GM12878 (cell line): ENCODE measurements around the gene ICOSLG. TPM values are rescaled to one million over a fixed set of nuclear protein-coding genes. Genes with fewer than 3 reads are reported as not detected.
"Not testable (repeated sequence)": the region's sequence is repeated elsewhere in the genome, so short reads cannot be mapped to it uniquely, and the experiment has no call there.

Source experiments
- ATAC-seq: fragments of 200-7000 bp; cut with Tn5 transposase; 3 replicates; pipeline ENCODE4 v1.9.1; 2020; ENCODE audit warnings: mild to moderate bottlenecking, moderate library complexity
- BruUV-seq: library from RNA; stranded (reverse); fragments of 400-500 nt; replicated peaks from 2 replicates; lab custom pipeline; 2021; lab: Mats Ljungman, UMichigan
- CTCF ChIA-PET: fragments of 300-600 bp; sonication (Branson Sonifier 250); formaldehyde crosslinking; extraction: SDS; loops from one replicate; lab custom pipeline; 2021; ENCODE audit warnings: inconsistent platforms; lab: Yijun Ruan, JAX
- POLR2A ChIA-PET: fragments of 350-600 bp; formaldehyde crosslinking; extraction: SDS; loops from one replicate; lab custom pipeline; 2021; ENCODE audit warnings: inconsistent platforms; lab: Charles Lee
- RAD21 ChIA-PET: fragments of 300-600 bp; sonication (Branson Sonifier 250); formaldehyde crosslinking; loops from one replicate; lab custom pipeline; 2023; ENCODE audit warnings: antibody characterized with exemption; ENCODE audit not compliant: unreplicated experiment; lab: Charles Lee
- SMC1A ChIA-PET: fragments of 300-600 bp; sonication (Branson Sonifier 250); formaldehyde crosslinking; loops from one replicate; lab custom pipeline; 2023; ENCODE audit not compliant: unreplicated experiment, uncharacterized antibody; lab: Charles Lee
- DNase-seq: peaks from one replicate; pipeline ENCODE4 v3.0.0-alpha.2; 2011; ENCODE audit warnings: low read depth, low spot score
- FAIRE-seq: peaks from 3 replicates; lab custom pipeline; 2011; peaks lifted over from hg19 to GRCh38; lab: Jason Lieb, UNC
- H2AFZ ChIP-seq: 2 replicates; pipeline ENCODE4 v1.6.0; 2011; ENCODE audit warnings: low read depth, low read length, control low read depth; ENCODE audit not compliant: control insufficient read depth
- H3K27ac ChIP-seq: 2 replicates; pipeline ENCODE4 v1.5.1; 2011; ENCODE audit warnings: control low read depth; ENCODE audit not compliant: control insufficient read depth, insufficient read depth
- H3K27me3 ChIP-seq, 2 experiments: replicated peaks in 1 of 2; 2 replicates each; pipeline versions ENCODE4 v1.6.0 to v1.6.1; 2011; ENCODE audit warnings: low read length in 1 of 2; ENCODE audit not compliant: control insufficient read depth in 2 of 2, insufficient read depth in 2 of 2
- H3K36me3 ChIP-seq, 2 experiments: 2 replicates each; pipeline ENCODE4 v1.5.1; 2011; ENCODE audit warnings: low read length in 1 of 2; ENCODE audit not compliant: control insufficient read depth in 2 of 2, insufficient read depth in 2 of 2
- H3K4me1 ChIP-seq: 2 replicates; pipeline ENCODE4 v1.6.1; 2011; ENCODE audit warnings: mild to moderate bottlenecking, low read length, moderate library complexity, mixed read lengths; ENCODE audit not compliant: control insufficient read depth, insufficient read depth
- H3K4me2 ChIP-seq: 2 replicates; pipeline ENCODE4 v1.6.0; 2011; ENCODE audit warnings: control low read depth; ENCODE audit not compliant: control insufficient read depth, insufficient read depth
- H3K4me3 ChIP-seq: fragments of 200-600 bp; sonication (generic); 2 replicates; pipeline ENCODE4 v1.5.1; 2016
- H3K79me2 ChIP-seq: 2 replicates; pipeline ENCODE4 v1.6.0; 2011; ENCODE audit warnings: low read length; ENCODE audit not compliant: control insufficient read depth, insufficient read depth
- H3K9ac ChIP-seq: 2 replicates; pipeline ENCODE4 v1.8.0; 2011; ENCODE audit warnings: low read length, control low read depth, mixed read lengths; ENCODE audit not compliant: control insufficient read depth, insufficient read depth
- H3K9me3 ChIP-seq: replicated peaks from 3 replicates; pipeline ENCODE4 v1.5.1; 2011; ENCODE audit warnings: mild to moderate bottlenecking, low read length; ENCODE audit not compliant: control insufficient read depth, insufficient read depth
- H4K20me1 ChIP-seq: 2 replicates; pipeline ENCODE4 v1.6.0; 2011; ENCODE audit not compliant: control insufficient read depth, insufficient read depth
- WGBS: methylation state at CpG from one replicate; pipeline ENCODE4 v1.1.6; 2016; ENCODE audit warnings: low lambda C conversion rate; ENCODE audit not compliant: insufficient replicate concordance, insufficient coverage; ENCODE audit errors: missing lambda C conversion rate; 5-methylcytosine and 5-hydroxymethylcytosine counted together
- in situ Hi-C: fragments of 300-500 bp; cut with MboI; formaldehyde crosslinking; loops from 9 replicates; pipeline ENCODE4 v1.14.3; 2018; ENCODE audit warnings: mixed read lengths
- intact Hi-C: fragments of 100-400 bp; cut with micrococcal nuclease; formaldehyde crosslinking; loops from one replicate; pipeline ENCODE4 v1.14.2; 2022; ENCODE audit not compliant: unreplicated experiment
- polyA plus RNA-seq, 11 experiments: library from polyadenylated mRNA; depleted of rRNA in 4 of 11; unstranded in 6 of 11; stranded (reverse) in 5 of 11; fragments of >200 nt; fragmentation: Nextera tagmentation in 4 of 11; fragmentation: Illumina TruSeq in 1 of 11; extraction: Ambion mirVana in 4 of 11; extraction: Trizol in 1 of 11; gene quantifications; 1 replicate in 1 of 11; 2 replicates in 10 of 11; pipeline versions ENCODE4 v1.2.1 to v1.2.3, GENCODE V29; 2011 to 2016; ENCODE audit warnings: inconsistent platforms in 2 of 11, missing spikeins in 2 of 11, low read depth in 1 of 11
- small RNA-seq: library from RNA; depleted of rRNA; stranded (forward); fragments of <200 nt; gene quantifications from one replicate; pipeline ENCODE3, GENCODE V24; 2014
- total RNA-seq, 4 experiments: library from RNA; depleted of rRNA in 3 of 4; stranded (reverse); fragments of >200 nt in 3 of 4; fragmentation: Illumina TruSeq in 1 of 4; extraction: Trizol in 1 of 4; gene quantifications; 2 replicates each; pipeline versions ENCODE4 v1.2.1 to v1.2.3, GENCODE V29; 2013 to 2021

Gene ICOSLG
- total and polyA plus RNA-seq, 10 of the 15 experiments (the other 5 are each of a cell fraction or from before 2014, with no cell fraction given), result 0.84 to 16.4 (median 6.2) TPM

DNA sequence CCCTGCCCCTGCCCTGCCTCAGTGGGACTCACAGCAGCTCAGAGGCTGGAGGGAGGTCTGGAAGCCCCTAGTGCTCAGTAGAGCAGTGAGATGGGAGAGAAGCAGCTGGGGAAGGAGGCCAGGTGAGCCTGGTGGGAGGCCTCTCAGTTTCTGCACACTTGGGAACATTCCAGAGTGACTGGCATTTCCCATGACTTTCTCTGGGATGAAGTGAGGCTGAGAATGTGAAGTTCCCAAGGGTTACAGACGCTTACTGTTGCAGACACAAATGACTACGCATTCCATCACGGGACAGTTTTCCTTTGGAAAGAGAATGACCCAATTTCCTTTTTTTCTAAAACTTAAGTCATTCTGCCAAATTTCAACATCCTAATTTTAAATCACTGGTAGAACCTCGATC is 59.2 kb downstream of the ICOSLG start:
- H3K36me3 ChIP-seq, H4K20me1 ChIP-seq, H3K4me3 ChIP-seq, FAIRE-seq, H3K9ac ChIP-seq, intact Hi-C loops, H3K9me3 ChIP-seq, CTCF ChIA-PET, ATAC-seq, H3K4me2 ChIP-seq, in situ Hi-C loops, H2AFZ ChIP-seq, BruUV-seq, H3K79me2 ChIP-seq, DNase-seq, H3K27ac ChIP-seq, H3K4me1 ChIP-seq, SMC1A ChIA-PET, RAD21 ChIA-PET, POLR2A ChIA-PET, H3K27me3 ChIP-seq: not testable (repeated sequence)
- WGBS, result no CpG with 5 or more reads among the region's 4 CpGs

DNA sequence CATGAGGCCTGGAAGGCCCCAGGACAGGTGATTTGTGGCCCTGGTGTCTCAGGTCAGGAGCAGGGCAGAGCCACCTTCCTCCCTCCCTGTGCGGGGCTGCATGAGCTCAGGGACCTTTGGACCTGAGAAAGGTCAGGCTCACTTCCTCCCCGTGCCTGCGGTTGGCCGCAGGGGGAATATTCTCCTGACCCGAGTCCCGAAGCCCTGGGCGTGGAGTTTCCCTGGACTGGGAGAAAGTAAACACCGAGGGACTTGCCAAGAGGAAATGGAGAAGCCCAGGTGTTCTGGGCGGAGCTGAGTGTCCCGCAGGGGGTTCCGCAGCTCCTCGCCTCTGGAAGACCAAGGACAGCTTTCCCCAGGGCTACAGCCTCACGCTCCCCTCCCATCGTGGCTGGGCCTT is 64.6 kb downstream of the ICOSLG start:
- BruUV-seq, H3K9me3 ChIP-seq, H3K4me1 ChIP-seq, DNase-seq, H3K27me3 ChIP-seq, CTCF ChIA-PET, H3K4me3 ChIP-seq, RAD21 ChIA-PET, H3K27ac ChIP-seq, H3K79me2 ChIP-seq, H2AFZ ChIP-seq, ATAC-seq, intact Hi-C loops, H4K20me1 ChIP-seq, SMC1A ChIA-PET, H3K4me2 ChIP-seq, H3K36me3 ChIP-seq, in situ Hi-C loops, H3K9ac ChIP-seq, POLR2A ChIA-PET, FAIRE-seq: not testable (repeated sequence)
- WGBS, result no CpG with 5 or more reads among the region's 14 CpGs

DNA sequence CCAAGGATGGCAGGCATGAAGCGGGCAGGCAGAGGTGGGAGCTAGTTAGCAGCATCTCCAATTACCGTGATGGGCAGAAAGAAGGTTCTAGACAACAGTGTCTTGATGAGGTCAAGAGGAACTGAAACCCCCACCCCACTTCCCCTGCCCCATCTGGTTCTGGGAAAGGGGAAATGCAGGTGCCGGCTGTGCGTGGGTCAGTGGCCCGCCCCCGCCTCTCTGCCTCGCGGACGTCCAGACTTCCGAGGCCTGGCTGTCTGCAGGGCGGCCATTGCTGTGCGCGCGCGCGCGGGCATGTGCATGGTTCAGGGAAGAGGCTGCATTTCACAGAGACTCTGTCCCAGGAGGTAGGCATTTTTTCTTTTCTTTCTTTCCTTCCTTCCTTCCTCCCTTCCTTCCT is 65.6 kb downstream of the ICOSLG start:
- H3K79me2 ChIP-seq, H3K9me3 ChIP-seq, H3K4me3 ChIP-seq, H3K27me3 ChIP-seq, SMC1A ChIA-PET, DNase-seq, BruUV-seq, H3K4me2 ChIP-seq, H3K9ac ChIP-seq, FAIRE-seq, H3K4me1 ChIP-seq, H2AFZ ChIP-seq, intact Hi-C loops, H3K27ac ChIP-seq, RAD21 ChIA-PET, H4K20me1 ChIP-seq, CTCF ChIA-PET, POLR2A ChIA-PET, in situ Hi-C loops, H3K36me3 ChIP-seq: not testable (repeated sequence)
- ATAC-seq, result peak; percentile 69
- no CpG with 5 or more reads among the region's 17 CpGs for WGBS

Small RNAs within 50 kb of the gene (small RNA-seq; reads per million reads assigned to genes)
- gene AP001059.3, result not detected

Other genes starting within 250 kb of the ICOSLG start
Only the 7 nearest of the 9 such genes appear.
- gene PWP2, start 133.5 kb downstream of the ICOSLG start, total RNA-seq (2014; rRNA removed), result 8.6 and 9.4 TPM in 2 replicates
- gene PWP2, start 133.5 kb downstream of the ICOSLG start, total RNA-seq (2014; rRNA removed; fragmentation: Illumina TruSeq; extraction: Trizol), result 0.72 and 1.2 TPM in 2 replicates
- gene PWP2, start 133.5 kb downstream of the ICOSLG start, total RNA-seq (2021), result 2.5 and 2.8 TPM in 2 replicates
- 2.6 and 5.2 TPM in 2 replicates for gene PWP2, start 133.5 kb downstream of the ICOSLG start, polyA plus RNA-seq (2011; rRNA removed)
- 2.1 TPM in 2 replicates for gene PWP2, start 133.5 kb downstream of the ICOSLG start, polyA plus RNA-seq (2014; fragmentation: Illumina TruSeq; extraction: Trizol)
- under 1 TPM; 0.03 to 0.09 TPM for gene PWP2, start 133.5 kb downstream of the ICOSLG start, polyA plus RNA-seq (2014; fragmentation: Nextera tagmentation; extraction: Ambion mirVana)
- gene PWP2, start 133.5 kb downstream of the ICOSLG start, polyA plus RNA-seq (2014; rRNA removed), result 4.2 and 5.5 TPM in 2 replicates
- gene PWP2, start 133.5 kb downstream of the ICOSLG start, polyA plus RNA-seq (2016; fragmentation: Nextera tagmentation; extraction: Ambion mirVana), result 1 to 10 TPM; 1.8 to 1.9 TPM
- 9.0 and 12.2 TPM in 2 replicates for gene GATD3, start 107.3 kb downstream of the ICOSLG start, total RNA-seq (2014; rRNA removed)
- gene GATD3, start 107.3 kb downstream of the ICOSLG start, total RNA-seq (2014; rRNA removed; fragmentation: Illumina TruSeq; extraction: Trizol), result 6.0 and 8.4 TPM in 2 replicates
- 13.5 and 20.7 TPM in 2 replicates for gene GATD3, start 107.3 kb downstream of the ICOSLG start, total RNA-seq (2021)
- gene GATD3, start 107.3 kb downstream of the ICOSLG start, polyA plus RNA-seq (2011; rRNA removed), result 9.7 and 19.4 TPM in 2 replicates
- gene GATD3, start 107.3 kb downstream of the ICOSLG start, polyA plus RNA-seq (2014; fragmentation: Illumina TruSeq; extraction: Trizol), result 4.8 and 10.0 TPM in 2 replicates
- gene GATD3, start 107.3 kb downstream of the ICOSLG start, polyA plus RNA-seq (2014; fragmentation: Nextera tagmentation; extraction: Ambion mirVana), result 1 to 10 TPM; 1.5 to 2.1 TPM
- 15.2 and 15.3 TPM in 2 replicates for gene GATD3, start 107.3 kb downstream of the ICOSLG start, polyA plus RNA-seq (2014; rRNA removed)
- gene GATD3, start 107.3 kb downstream of the ICOSLG start, polyA plus RNA-seq (2016; fragmentation: Nextera tagmentation; extraction: Ambion mirVana), result 10 to 100 TPM; 12.9 to 16.7 TPM
- not detected in 2 replicates for gene DNMT3L, start 21.0 kb upstream of the ICOSLG start, total RNA-seq (2014; rRNA removed)
- gene DNMT3L, start 21.0 kb upstream of the ICOSLG start, total RNA-seq (2014; rRNA removed; fragmentation: Illumina TruSeq; extraction: Trizol), result not detected in 2 replicates
- gene DNMT3L, start 21.0 kb upstream of the ICOSLG start, total RNA-seq (2021), result not detected in 2 replicates
- not detected in 2 replicates for gene DNMT3L, start 21.0 kb upstream of the ICOSLG start, polyA plus RNA-seq (2011; rRNA removed)
- not detected in 2 replicates for gene DNMT3L, start 21.0 kb upstream of the ICOSLG start, polyA plus RNA-seq (2014; fragmentation: Illumina TruSeq; extraction: Trizol)
- gene DNMT3L, start 21.0 kb upstream of the ICOSLG start, polyA plus RNA-seq (2014; fragmentation: Nextera tagmentation; extraction: Ambion mirVana), result not detected
- not detected in 2 replicates for gene DNMT3L, start 21.0 kb upstream of the ICOSLG start, polyA plus RNA-seq (2014; rRNA removed)
- gene DNMT3L, start 21.0 kb upstream of the ICOSLG start, polyA plus RNA-seq (2016; fragmentation: Nextera tagmentation; extraction: Ambion mirVana), result not detected
- not detected in 2 replicates for gene AIRE, start 44.9 kb upstream of the ICOSLG start, total RNA-seq (2014; rRNA removed)
- not detected in 2 replicates for gene AIRE, start 44.9 kb upstream of the ICOSLG start, total RNA-seq (2014; rRNA removed; fragmentation: Illumina TruSeq; extraction: Trizol)
- gene AIRE, start 44.9 kb upstream of the ICOSLG start, total RNA-seq (2021), result 0.10 TPM in 1 of 2 replicates, not detected in the other
- 0.03 and 0.05 TPM in 2 replicates for gene AIRE, start 44.9 kb upstream of the ICOSLG start, polyA plus RNA-seq (2011; rRNA removed)
- not detected in 2 replicates for gene AIRE, start 44.9 kb upstream of the ICOSLG start, polyA plus RNA-seq (2014; fragmentation: Illumina TruSeq; extraction: Trizol)
- not detected for gene AIRE, start 44.9 kb upstream of the ICOSLG start, polyA plus RNA-seq (2014; fragmentation: Nextera tagmentation; extraction: Ambion mirVana)
- gene AIRE, start 44.9 kb upstream of the ICOSLG start, polyA plus RNA-seq (2014; rRNA removed), result not detected in 2 replicates
- not detected for gene AIRE, start 44.9 kb upstream of the ICOSLG start, polyA plus RNA-seq (2016; fragmentation: Nextera tagmentation; extraction: Ambion mirVana)
- 127 and 146 TPM in 2 replicates for gene PFKL, start 59.1 kb upstream of the ICOSLG start, total RNA-seq (2014; rRNA removed)
- 52.6 and 56.1 TPM in 2 replicates for gene PFKL, start 59.1 kb upstream of the ICOSLG start, total RNA-seq (2014; rRNA removed; fragmentation: Illumina TruSeq; extraction: Trizol)
- gene PFKL, start 59.1 kb upstream of the ICOSLG start, total RNA-seq (2021), result 192 and 194 TPM in 2 replicates
- 43.3 and 94.2 TPM in 2 replicates for gene PFKL, start 59.1 kb upstream of the ICOSLG start, polyA plus RNA-seq (2011; rRNA removed)
- 7.8 and 45.7 TPM in 2 replicates for gene PFKL, start 59.1 kb upstream of the ICOSLG start, polyA plus RNA-seq (2014; fragmentation: Illumina TruSeq; extraction: Trizol)
- 10 to 100 TPM in 1 of 2 experiments, 1 to 10 TPM in 1; 1.2 to 11.2 TPM for gene PFKL, start 59.1 kb upstream of the ICOSLG start, polyA plus RNA-seq (2014; fragmentation: Nextera tagmentation; extraction: Ambion mirVana)
- 130 and 154 TPM in 2 replicates for gene PFKL, start 59.1 kb upstream of the ICOSLG start, polyA plus RNA-seq (2014; rRNA removed)
- 100 to 1,000 TPM; 184 to 191 TPM for gene PFKL, start 59.1 kb upstream of the ICOSLG start, polyA plus RNA-seq (2016; fragmentation: Nextera tagmentation; extraction: Ambion mirVana)
- gene CFAP410, start 98.4 kb upstream of the ICOSLG start, total RNA-seq (2014; rRNA removed), result 16.8 and 24.6 TPM in 2 replicates
- gene CFAP410, start 98.4 kb upstream of the ICOSLG start, total RNA-seq (2014; rRNA removed; fragmentation: Illumina TruSeq; extraction: Trizol), result 2.6 and 2.8 TPM in 2 replicates
- 20.3 and 23.6 TPM in 2 replicates for gene CFAP410, start 98.4 kb upstream of the ICOSLG start, total RNA-seq (2021)
- gene CFAP410, start 98.4 kb upstream of the ICOSLG start, polyA plus RNA-seq (2011; rRNA removed), result 2.8 and 5.2 TPM in 2 replicates
- gene CFAP410, start 98.4 kb upstream of the ICOSLG start, polyA plus RNA-seq (2014; fragmentation: Illumina TruSeq; extraction: Trizol), result 0.52 and 1.3 TPM in 2 replicates
- gene CFAP410, start 98.4 kb upstream of the ICOSLG start, polyA plus RNA-seq (2014; fragmentation: Nextera tagmentation; extraction: Ambion mirVana), result 1 to 10 TPM in 1 of 2 experiments, under 1 TPM in 1; 0.14 to 2.1 TPM
- gene CFAP410, start 98.4 kb upstream of the ICOSLG start, polyA plus RNA-seq (2014; rRNA removed), result 24.8 and 27.1 TPM in 2 replicates
- 10 to 100 TPM; 17.5 to 20.9 TPM for gene CFAP410, start 98.4 kb upstream of the ICOSLG start, polyA plus RNA-seq (2016; fragmentation: Nextera tagmentation; extraction: Ambion mirVana)
- gene TRPM2, start 112.7 kb upstream of the ICOSLG start, total RNA-seq (2014; rRNA removed), result 2.6 and 2.7 TPM in 2 replicates
- gene TRPM2, start 112.7 kb upstream of the ICOSLG start, total RNA-seq (2014; rRNA removed; fragmentation: Illumina TruSeq; extraction: Trizol), result 3.5 and 4.4 TPM in 2 replicates
- 9.1 and 9.9 TPM in 2 replicates for gene TRPM2, start 112.7 kb upstream of the ICOSLG start, total RNA-seq (2021)
- gene TRPM2, start 112.7 kb upstream of the ICOSLG start, polyA plus RNA-seq (2011; rRNA removed), result 0.03 and 0.17 TPM in 2 replicates
- 0.86 and 2.4 TPM in 2 replicates for gene TRPM2, start 112.7 kb upstream of the ICOSLG start, polyA plus RNA-seq (2014; fragmentation: Illumina TruSeq; extraction: Trizol)
- under 1 TPM; 0.34 to 0.82 TPM for gene TRPM2, start 112.7 kb upstream of the ICOSLG start, polyA plus RNA-seq (2014; fragmentation: Nextera tagmentation; extraction: Ambion mirVana)
- gene TRPM2, start 112.7 kb upstream of the ICOSLG start, polyA plus RNA-seq (2014; rRNA removed), result 4.1 and 4.8 TPM in 2 replicates
- 1 to 10 TPM; 2.5 to 3.7 TPM for gene TRPM2, start 112.7 kb upstream of the ICOSLG start, polyA plus RNA-seq (2016; fragmentation: Nextera tagmentation; extraction: Ambion mirVana)